Heart left ventricle (tissue), 16 donors: ENCODE data around the gene SLC30A3. TPM values are rescaled to one million over a fixed set of nuclear protein-coding genes. Genes with fewer than 3 reads are reported as not detected.
A peak's percentile ranks its signal among the peaks of the same experiment; 100 is the strongest.

Experiments used
- ATAC-seq, 4 donors: fragments of 200-7000 bp; cut with Tn5 transposase; one replicate each; pipeline ENCODE4 v1.9.1; 2020 to 2022; ENCODE audit warnings: moderate library complexity in 4 of 4, mild to moderate bottlenecking in 3 of 4, moderate number of reproducible peaks in 1 of 4
- DNase-seq, 5 donors: peaks; one replicate each; pipeline ENCODE4 v3.0.0-alpha.2; 2020
- H3K27ac ChIP-seq, 12 donors: fragments of 200-600 bp; sonication (generic) in 4 of 12; one replicate each; pipeline versions ENCODE4 v1.5.0 to v1.8.0; 2016 to 2022; ENCODE audit warnings: mild to moderate bottlenecking in 2 of 12
- H3K27me3 ChIP-seq, 9 donors: fragments of 200-600 bp; sonication (generic) in 2 of 9; one replicate each; pipeline versions ENCODE4 v1.5.1 to v1.8.0; 2016 to 2022; ENCODE audit warnings: mild to moderate bottlenecking in 3 of 9
- H3K36me3 ChIP-seq, 9 donors: fragments of 200-600 bp; sonication (generic) in 2 of 9; one replicate each; pipeline versions ENCODE4 v1.5.0 to v1.8.0; 2018 to 2022; ENCODE audit warnings: mild to moderate bottlenecking in 2 of 9
- H3K4me1 ChIP-seq, 12 donors: fragments of 200-600 bp; sonication (generic) in 4 of 12; one replicate each; pipeline versions ENCODE4 v1.5.0 to v1.8.0; 2016 to 2022; ENCODE audit warnings: mild to moderate bottlenecking in 3 of 12
- H3K4me3 ChIP-seq, 12 donors: fragments of 200-600 bp; sonication (generic) in 4 of 12; one replicate each; pipeline versions ENCODE4 v1.5.0 to v1.8.0; 2017 to 2022; ENCODE audit warnings: mild to moderate bottlenecking in 9 of 12, moderate library complexity in 4 of 12
- H3K9me3 ChIP-seq, 12 donors: fragments of 200-600 bp; sonication (generic) in 4 of 12; one replicate each; pipeline versions ENCODE4 v1.5.0 to v1.8.0; 2016 to 2022; ENCODE audit warnings: mild to moderate bottlenecking in 1 of 12
- POLR2A ChIP-seq, 2 donors: fragments of 450-650 bp; IDR thresholded peaks; one replicate each; pipeline ENCODE4 v1.6.1; 2017; ENCODE audit warnings: antibody characterized with exemption in 2 of 2, mild to moderate bottlenecking in 2 of 2, moderate library complexity in 2 of 2
- WGBS, 4 donors: extraction: QIAGEN DNeasy Blood & Tissue Kit in 2 of 4; methylation state at CpG; one replicate each; pipeline versions ENCODE4 v1.1.5 to v1.1.7; 2013 to 2018; 5-methylcytosine and 5-hydroxymethylcytosine counted together
- intact Hi-C, 10 donors: fragments of 100-400 bp; cut with DNase I; formaldehyde crosslinking; loops; one replicate each; pipeline versions ENCODE4 v1.11.1 to v1.14.2; 2022
- polyA plus RNA-seq, 2 donors: library from polyadenylated mRNA; stranded (reverse); fragments of 200-250 nt; gene quantifications; one replicate each; pipeline ENCODE4 v1.2.3, GENCODE V29; 2013
- total RNA-seq, 9 donors: library from RNA; depleted of rRNA in 2 of 9; stranded (reverse); fragments of >200 nt in 2 of 9; fragmentation: NEBNext Ultra II Directional in 3 of 9; extraction: Animal tissue kit (Norgen Biotek cat#: 25700) in 3 of 9; gene quantifications; one replicate each; pipeline versions ENCODE4 v1.1.0 to v1.2.4, GENCODE V29; 2016 to 2023
- TF ChIP-seq, protein P1 (sequence below), 12 donors: fragments of 200-600 bp; sonication (generic) in 4 of 12; IDR thresholded peaks; one replicate each; pipeline versions ENCODE4 v1.5.0 to v1.8.0; 2018 to 2022; ENCODE audit warnings: antibody characterized with exemption in 12 of 12, mild to moderate bottlenecking in 5 of 12
- donor health status: ischemic (EF 13 %, LVEDD 7.1; RV severe dilation, severe dysfunction).
- donor health status: healthy with polysubstance abuse.
- donor health status: DM: no; HTN: yes; CAD: no.
- donor health status: DM: no; HTN: no; CAD: no.
- donor health status: ischemic (EF 25% LVEDD 6.9; RV normal size, moderate dysfunction).
- donor health status: ischemic (EF 25% LVEDD 5.7; RV mildly dilated, moderate dysfunction).
- donor health status: healthy.
- donor health status: DM: yes; HTN: yes; CAD: no.
- donor health status: ischemic (EF 35%, LVEDD 5.7; RV mildly dilated, moderate dysfunction).
- donor health status: nonischemic (EF 11% LVEDD 7.7; RV severe dilation, severe dysfunction).
- donor health status: DM: yes; HTN: yes; CAD: no.
- donor health status: PGD.
- donor health status: ischemic (EF 29% LVEDD 5.4; RV normal size, mild dysfunction).
- donor health status: nonischemic (EF 23%, LVEDD 6.1; RV moderate dilation, normal function).

SLC30A3 gene
- total and polyA plus RNA-seq, 11 donors, result 5.0 to 18.1 (median 9.0) TPM

DNA sequence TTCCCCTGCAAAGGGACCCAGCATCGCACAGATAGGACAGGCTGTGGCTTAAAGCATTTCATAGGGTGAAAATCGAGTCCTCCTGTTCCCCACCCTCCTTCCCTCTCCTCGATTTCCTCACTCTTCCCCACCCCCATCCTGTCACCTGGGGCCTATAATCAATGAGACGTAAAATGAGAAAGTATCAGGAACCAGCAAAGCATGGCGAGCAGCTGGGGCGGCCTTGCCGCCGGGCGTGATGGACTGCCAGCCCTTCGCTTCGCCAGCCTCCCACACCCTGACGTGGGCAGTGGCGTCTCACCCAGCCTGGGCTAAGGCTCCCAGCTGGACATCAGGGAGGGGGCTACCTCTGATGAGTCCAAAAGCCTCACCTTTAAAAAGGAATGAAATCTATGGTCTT lies 11.1 kb downstream of the SLC30A3 start:
- intact Hi-C loops, result loop anchor here in 6 of 10 donors (2.0 to 5.0 kb wide), 3 partner anchors 27 to 51 kb away; no protein-coding TSS in a partner anchor
- no peak overlapping the region for H3K27ac ChIP-seq
- DNase-seq (no peak), ATAC-seq (no peak)
- H3K4me3 ChIP-seq, result no peak overlapping the region
- H3K9me3 ChIP-seq, result no peaks in the 10 kb centered on the region
- peaks cover 0 to 45% (median 2%) of the 10 kb centered on the region in 9 donors for H3K27me3 ChIP-seq
- peaks cover 0 to 11% (median 2%) of the 10 kb centered on the region in 12 donors for H3K4me1 ChIP-seq
- no peak for TF ChIP-seq POLR2A (IDR thresholded peaks at IDR 0.05)
- TF ChIP-seq, protein P1, sequence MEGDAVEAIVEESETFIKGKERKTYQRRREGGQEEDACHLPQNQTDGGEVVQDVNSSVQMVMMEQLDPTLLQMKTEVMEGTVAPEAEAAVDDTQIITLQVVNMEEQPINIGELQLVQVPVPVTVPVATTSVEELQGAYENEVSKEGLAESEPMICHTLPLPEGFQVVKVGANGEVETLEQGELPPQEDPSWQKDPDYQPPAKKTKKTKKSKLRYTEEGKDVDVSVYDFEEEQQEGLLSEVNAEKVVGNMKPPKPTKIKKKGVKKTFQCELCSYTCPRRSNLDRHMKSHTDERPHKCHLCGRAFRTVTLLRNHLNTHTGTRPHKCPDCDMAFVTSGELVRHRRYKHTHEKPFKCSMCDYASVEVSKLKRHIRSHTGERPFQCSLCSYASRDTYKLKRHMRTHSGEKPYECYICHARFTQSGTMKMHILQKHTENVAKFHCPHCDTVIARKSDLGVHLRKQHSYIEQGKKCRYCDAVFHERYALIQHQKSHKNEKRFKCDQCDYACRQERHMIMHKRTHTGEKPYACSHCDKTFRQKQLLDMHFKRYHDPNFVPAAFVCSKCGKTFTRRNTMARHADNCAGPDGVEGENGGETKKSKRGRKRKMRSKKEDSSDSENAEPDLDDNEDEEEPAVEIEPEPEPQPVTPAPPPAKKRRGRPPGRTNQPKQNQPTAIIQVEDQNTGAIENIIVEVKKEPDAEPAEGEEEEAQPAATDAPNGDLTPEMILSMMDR (IDR thresholded peaks at IDR 0.05), result no peak
- no peaks in the 10 kb centered on the region for H3K36me3 ChIP-seq
- WGBS, 4 donors, result 73 to 82% (median 81%) methylated on average over 13 of the region's 13 CpGs

GRCh38 chr2:27250652-27251379 lies 12.0 kb downstream of the SLC30A3 start:
- Histone ChIP-seq H3K4me3 (no peak overlapping the region), H3K4me1 (peaks cover 0 to 11% (median 2%) of the 10 kb centered on the region in 12 donors), H3K36me3 (no peaks in the 10 kb centered on the region), H3K9me3 (no peaks in the 10 kb centered on the region), H3K27me3 (peaks cover 0 to 39% (median 0%) of the 10 kb centered on the region in 9 donors), H3K27ac (no peak overlapping the region)
- intact Hi-C loops, result loop anchor here in 7 of 10 donors (1.0 to 5.0 kb wide), 6 partner anchors 28 to 52 kb away; no protein-coding TSS in a partner anchor
- ATAC-seq, result no peak
- no peak for TF ChIP-seq POLR2A (IDR thresholded peaks at IDR 0.05)
- TF ChIP-seq, protein P1 (IDR thresholded peaks at IDR 0.05), result no peak
- WGBS, 4 donors, result 49 to 61% (median 58%) methylated on average over 13 of the region's 13 CpGs
- DNase-seq, result no peak

DNA sequence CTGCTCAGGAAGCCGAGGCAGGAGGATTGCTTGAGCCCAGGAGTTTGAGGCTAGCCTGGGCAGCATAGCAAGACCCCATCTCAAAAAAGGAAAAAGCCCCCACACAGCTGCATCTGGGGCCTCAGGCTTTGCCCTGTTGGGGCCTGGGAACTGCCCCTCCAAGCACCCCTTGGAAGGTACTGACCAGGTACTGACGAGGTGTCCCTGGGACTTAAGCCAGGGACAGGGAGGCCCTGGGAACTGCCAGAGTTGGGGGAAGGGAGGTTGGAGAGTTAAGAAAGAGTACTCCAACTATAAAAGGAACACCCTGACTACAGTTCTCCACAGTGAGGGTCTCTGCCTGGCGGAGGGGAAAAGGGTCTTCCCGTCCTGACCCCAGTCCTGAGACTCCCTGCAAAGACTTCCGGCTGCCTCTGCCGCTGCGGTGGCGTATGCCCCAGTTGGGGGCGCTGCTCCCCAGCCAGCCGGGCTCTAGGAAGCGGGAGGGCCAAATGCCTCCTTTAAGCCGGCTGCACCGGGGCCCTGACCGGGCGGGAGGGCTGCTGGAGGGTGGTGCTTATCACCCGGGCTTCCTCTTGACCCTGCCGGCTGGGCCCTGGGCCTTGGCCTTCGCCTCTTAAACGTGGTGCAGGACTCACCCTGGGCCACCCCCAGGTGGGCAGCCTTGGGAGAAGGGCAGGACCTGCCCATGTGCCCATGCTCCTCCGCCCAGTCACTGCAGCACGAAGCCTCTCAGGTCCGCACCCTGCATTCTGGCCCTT lies 12.8 kb downstream of the SLC30A3 start:
- Histone ChIP-seq H3K4me1 (peaks cover 0 to 14% (median 4%) of the 10 kb centered on the region in 12 donors), H3K27me3 (peaks cover 0 to 32% (median 0%) of the 10 kb centered on the region in 9 donors), H3K9me3 (no peaks in the 10 kb centered on the region), H3K27ac (no peak overlapping the region), H3K4me3 (no peak overlapping the region), H3K36me3 (peaks cover 0 to under 1% (median 0%) of the 10 kb centered on the region in 9 donors)
- intact Hi-C loops, result loop anchor here in 8 of 10 donors (1.0 to 5.0 kb wide), 7 partner anchors 29 to 53 kb away; partner anchors contain the start of gene TRIM54 (in 1 of the 8)
- TF ChIP-seq, protein P1 (IDR thresholded peaks at IDR 0.05), result peak; percentile 40 to 75 (median 68)
- no peak for TF ChIP-seq POLR2A (IDR thresholded peaks at IDR 0.05)
- peak; percentile 43 to 78 (median 62) for DNase-seq
- peak; percentile 62 to 88 (median 82) for ATAC-seq
- WGBS, 4 donors, result 17 to 22% (median 21%) methylated on average over 17 to 22 of the region's 22 CpGs
